ENCODE measurements around the gene EXT2. TPM values are rescaled to one million over a fixed set of nuclear protein-coding genes. Genes with fewer than 3 reads are reported as not detected.

Gene EXT2
- total RNA-seq, 2 donors from 2014 or later: 47.7 to 60.3 TPM

DNA sequence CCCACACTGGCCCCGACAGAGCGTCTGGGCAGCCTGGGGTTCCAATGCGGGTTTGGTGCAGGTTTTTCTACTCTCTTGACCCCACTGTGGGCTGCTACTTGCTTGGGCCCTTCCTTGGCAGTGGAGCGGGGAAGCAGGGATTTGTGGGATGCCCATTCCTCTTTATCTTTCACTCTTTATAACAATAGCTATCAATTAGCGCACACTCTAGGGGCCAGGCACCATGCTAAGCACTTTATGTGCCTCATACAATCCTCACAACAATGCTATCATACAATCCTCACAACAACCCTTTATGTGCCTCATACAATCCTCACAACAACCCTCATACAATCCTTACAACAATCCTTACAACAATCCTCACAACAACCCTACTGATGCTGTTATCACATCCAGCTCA, 16.7 kb upstream of the EXT2 start:
- Mint-ChIP-seq H3K27ac (no peak overlapping the region), H3K36me3 (ENCODE audit: low read depth) (peaks cover 28% of the 10 kb centered on the region), H3K4me3 (no peak overlapping the region), H3K9me3 (peaks cover 2% of the 10 kb centered on the region), H3K4me1 (peaks cover 15% of the 10 kb centered on the region), H3K27me3 (ENCODE audit: insufficient read depth) (peaks cover 65% of the 10 kb centered on the region)
- H3K36me3 ChIP-seq (ENCODE audit: control insufficient read depth, insufficient read depth, low read length): no peaks in the 10 kb centered on the region
- H3K4me3 ChIP-seq (ENCODE audit: low read length): no peak overlapping the region
- no peak overlapping the region for H3K27ac ChIP-seq (ENCODE audit: low read depth, low read length)
- H3K27me3 ChIP-seq (ENCODE audit: control insufficient read depth, insufficient read depth, low read length, poor library complexity, severe bottlenecking): peaks cover 24% of the 10 kb centered on the region
- 89 to 94% methylated on average over 5 of the region's 5 CpGs for WGBS, 2 experiments (ENCODE audit: insufficient coverage in 1 of 2, insufficient read length in 1 of 2)
- peaks cover 9% of the 10 kb centered on the region for H3K9me3 ChIP-seq (ENCODE audit: control insufficient read depth, low read length)
- no peaks in the 10 kb centered on the region for H3K4me1 ChIP-seq (ENCODE audit: control insufficient read depth, insufficient read depth, low read length)
- peak; percentile 56 for DNase-seq
- H3K9ac ChIP-seq (ENCODE audit: extremely low read depth, low read length, poor library complexity, severe bottlenecking): no peak overlapping the region
- TF ChIP-seq, protein P1, sequence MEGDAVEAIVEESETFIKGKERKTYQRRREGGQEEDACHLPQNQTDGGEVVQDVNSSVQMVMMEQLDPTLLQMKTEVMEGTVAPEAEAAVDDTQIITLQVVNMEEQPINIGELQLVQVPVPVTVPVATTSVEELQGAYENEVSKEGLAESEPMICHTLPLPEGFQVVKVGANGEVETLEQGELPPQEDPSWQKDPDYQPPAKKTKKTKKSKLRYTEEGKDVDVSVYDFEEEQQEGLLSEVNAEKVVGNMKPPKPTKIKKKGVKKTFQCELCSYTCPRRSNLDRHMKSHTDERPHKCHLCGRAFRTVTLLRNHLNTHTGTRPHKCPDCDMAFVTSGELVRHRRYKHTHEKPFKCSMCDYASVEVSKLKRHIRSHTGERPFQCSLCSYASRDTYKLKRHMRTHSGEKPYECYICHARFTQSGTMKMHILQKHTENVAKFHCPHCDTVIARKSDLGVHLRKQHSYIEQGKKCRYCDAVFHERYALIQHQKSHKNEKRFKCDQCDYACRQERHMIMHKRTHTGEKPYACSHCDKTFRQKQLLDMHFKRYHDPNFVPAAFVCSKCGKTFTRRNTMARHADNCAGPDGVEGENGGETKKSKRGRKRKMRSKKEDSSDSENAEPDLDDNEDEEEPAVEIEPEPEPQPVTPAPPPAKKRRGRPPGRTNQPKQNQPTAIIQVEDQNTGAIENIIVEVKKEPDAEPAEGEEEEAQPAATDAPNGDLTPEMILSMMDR (conservative IDR thresholded peaks at IDR 0.05): no peak

DNA sequence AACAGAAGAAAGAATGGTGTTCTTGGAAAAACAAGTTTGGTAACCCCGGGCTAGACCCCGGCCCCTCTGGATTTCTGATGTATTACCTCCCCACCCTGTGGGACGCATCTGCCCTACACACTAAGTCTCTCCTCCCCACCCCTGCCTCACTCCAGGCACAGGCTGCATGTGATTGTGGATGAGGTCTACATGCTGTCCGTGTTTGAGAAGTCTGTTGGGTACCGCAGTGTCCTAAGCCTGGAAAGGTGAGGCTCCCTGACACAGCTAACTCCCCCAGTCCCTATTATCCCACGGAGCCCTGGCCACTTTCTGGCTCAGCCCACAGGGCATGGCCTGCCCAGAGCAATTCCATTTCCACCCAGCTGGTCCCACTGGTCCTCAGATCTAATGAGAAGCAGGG, 16.1 kb upstream of the EXT2 start:
- Mint-ChIP-seq H3K36me3 (ENCODE audit: low read depth) (peaks cover 30% of the 10 kb centered on the region), H3K27me3 (ENCODE audit: insufficient read depth) (peaks cover 70% of the 10 kb centered on the region), H3K9me3 (peaks cover 7% of the 10 kb centered on the region), H3K4me3 (no peak overlapping the region), H3K4me1 (peaks cover 15% of the 10 kb centered on the region), H3K27ac (no peak overlapping the region)
- Histone ChIP-seq H3K4me1 (ENCODE audit: control insufficient read depth, insufficient read depth, low read length) (no peaks in the 10 kb centered on the region), H3K9ac (ENCODE audit: extremely low read depth, low read length, poor library complexity, severe bottlenecking) (no peak overlapping the region), H3K27ac (ENCODE audit: low read depth, low read length) (no peak overlapping the region), H3K4me3 (ENCODE audit: low read length) (no peak overlapping the region), H3K36me3 (ENCODE audit: control insufficient read depth, insufficient read depth, low read length) (no peaks in the 10 kb centered on the region), H3K27me3 (ENCODE audit: control insufficient read depth, insufficient read depth, low read length, poor library complexity, severe bottlenecking) (peaks cover 24% of the 10 kb centered on the region), H3K9me3 (ENCODE audit: control insufficient read depth, low read length) (peaks cover 9% of the 10 kb centered on the region)
- WGBS, 2 experiments (ENCODE audit: insufficient coverage in 1 of 2, insufficient read length in 1 of 2): 88% methylated on average over 6 of the region's 6 CpGs; no CpG with 5 or more reads in 1 of the 2 experiments
- DNase-seq: no peak
- TF ChIP-seq, protein P1 (conservative IDR thresholded peaks at IDR 0.05): no peak

DNA sequence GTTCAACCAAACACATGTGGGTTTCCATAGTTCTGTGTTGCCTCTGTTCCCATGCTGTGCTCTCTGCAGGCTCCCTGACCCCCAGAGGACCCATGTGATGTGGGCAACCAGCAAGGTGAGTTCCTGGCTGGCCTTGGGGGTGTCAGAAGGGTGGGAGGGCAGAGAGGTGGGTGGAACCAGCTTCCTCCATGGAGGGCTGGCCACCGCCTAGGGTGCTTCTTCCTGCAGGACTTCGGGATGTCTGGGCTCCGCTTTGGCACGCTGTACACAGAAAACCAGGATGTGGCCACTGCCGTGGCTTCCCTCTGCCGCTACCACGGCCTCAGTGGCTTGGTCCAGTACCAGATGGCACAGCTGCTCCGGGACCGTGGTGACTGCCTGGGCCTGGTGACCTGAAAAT, 14.5 kb upstream of the EXT2 start:
- Histone ChIP-seq H3K4me3 (ENCODE audit: low read length) (no peak overlapping the region), H3K27me3 (ENCODE audit: control insufficient read depth, insufficient read depth, low read length, poor library complexity, severe bottlenecking) (peaks cover 24% of the 10 kb centered on the region), H3K9me3 (ENCODE audit: control insufficient read depth, low read length) (peaks cover 15% of the 10 kb centered on the region), H3K9ac (ENCODE audit: extremely low read depth, low read length, poor library complexity, severe bottlenecking) (no peak overlapping the region), H3K27ac (ENCODE audit: low read depth, low read length) (no peak overlapping the region), H3K36me3 (ENCODE audit: control insufficient read depth, insufficient read depth, low read length) (no peaks in the 10 kb centered on the region), H3K4me1 (ENCODE audit: control insufficient read depth, insufficient read depth, low read length) (no peaks in the 10 kb centered on the region)
- Mint-ChIP-seq H3K27ac (no peak overlapping the region), H3K9me3 (peaks cover 17% of the 10 kb centered on the region), H3K4me3 (no peak overlapping the region), H3K36me3 (ENCODE audit: low read depth) (peaks cover 25% of the 10 kb centered on the region), H3K4me1 (peaks cover 15% of the 10 kb centered on the region), H3K27me3 (ENCODE audit: insufficient read depth) (peaks cover 63% of the 10 kb centered on the region)
- TF ChIP-seq, protein P1 (conservative IDR thresholded peaks at IDR 0.05): no peak
- 93 to 100% methylated on average over 1 to 9 of the region's 9 CpGs for WGBS, 2 experiments (ENCODE audit: insufficient coverage in 1 of 2, insufficient read length in 1 of 2)
- no peak for DNase-seq

Measured in endodermal cell (in vitro differentiated cells).